WTC11 (cell line): ENCODE measurements around the gene FAM193A. TPM values are rescaled to one million over a fixed set of nuclear protein-coding genes. Genes with fewer than 3 reads are reported as not detected.

Experiments used
- ATAC-seq: fragments of 200-7000 bp; cut with Tn5 transposase; 2 replicates; pipeline ENCODE4 v1.10.0; 2021; ENCODE audit warnings: mild to moderate bottlenecking, moderate library complexity
- CTCF ChIA-PET: fragments of 300-600 bp; sonication (Branson Sonifier 250); formaldehyde crosslinking; loops from one replicate; lab custom pipeline; 2021; ENCODE audit warnings: antibody characterized with exemption; lab: Charles Lee
- POLR2A ChIA-PET: fragments of 350-600 bp; sonication (Branson Sonifier 250); formaldehyde crosslinking; loops from one replicate; lab custom pipeline; 2021; ENCODE audit warnings: antibody characterized with exemption; lab: Charles Lee
- DNase-seq: peaks from one replicate; pipeline ENCODE4 v3.0.0; 2021; ENCODE audit warnings: low spot score
- H3K27ac Mint-ChIP-seq: 2 replicates; pipeline ENCODE4 v1.8.0; 2021; ENCODE audit warnings: mixed read lengths
- H3K27me3 Mint-ChIP-seq: 2 replicates; pipeline ENCODE4 v1.8.0; 2021; ENCODE audit warnings: low read depth, mild to moderate bottlenecking, moderate library complexity, mixed read lengths
- H3K36me3 Mint-ChIP-seq: 2 replicates; pipeline ENCODE4 v1.8.0; 2021; ENCODE audit warnings: mixed read lengths
- H3K4me1 Mint-ChIP-seq: 2 replicates; pipeline ENCODE4 v1.8.0; 2022; ENCODE audit warnings: mixed read lengths
- H3K4me3 Mint-ChIP-seq: 2 replicates; pipeline ENCODE4 v1.8.0; 2021; ENCODE audit warnings: mild to moderate bottlenecking, moderate library complexity, mixed read lengths
- H3K9me3 Mint-ChIP-seq: 2 replicates; pipeline ENCODE4 v1.8.0; 2021; ENCODE audit warnings: mixed read lengths
- GTF2I ChIP-seq: fragments of 250-450 bp; sonication (Bioruptor Pico); conservative IDR thresholded peaks from 2 replicates; pipeline ENCODE4 v1.4.0; 2021; ENCODE audit warnings: mild to moderate bottlenecking
- JAZF1 ChIP-seq: fragments of 250-450 bp; sonication (Bioruptor Pico); IDR thresholded peaks from 2 replicates; pipeline ENCODE4 v1.9.0; 2021; ENCODE audit warnings: moderate library complexity, mild to moderate bottlenecking, inconsistent platforms
- RELA ChIP-seq: sonication (generic); formaldehyde crosslinking; IDR thresholded peaks from 2 replicates; pipeline ENCODE4 v1.8.1; 2022; ENCODE audit warnings: missing genetic modification reagents, mild to moderate bottlenecking, borderline replicate concordance
- SMAD4 ChIP-seq: sonication (generic); formaldehyde crosslinking; IDR thresholded peaks from 2 replicates; pipeline ENCODE4 v1.8.0; 2022; ENCODE audit warnings: mild to moderate bottlenecking, missing genetic modification reagents
- TEAD1 ChIP-seq: sonication (generic); formaldehyde crosslinking; IDR thresholded peaks from 2 replicates; pipeline ENCODE4 v1.8.0; 2022; ENCODE audit warnings: mild to moderate bottlenecking, missing genetic modification reagents
- total RNA-seq: library from RNA; stranded (reverse); gene quantifications from 3 replicates; pipeline ENCODE4 v1.2.3, GENCODE V29; 2021
- TF ChIP-seq, protein P1 (sequence below): sonication (generic); formaldehyde crosslinking; IDR thresholded peaks from 2 replicates; pipeline ENCODE4 v1.8.1; 2023; ENCODE audit warnings: mild to moderate bottlenecking, missing genetic modification reagents, borderline replicate concordance
- TF ChIP-seq, protein P2 (sequence below): sonication (generic); formaldehyde crosslinking; IDR thresholded peaks from 2 replicates; pipeline ENCODE4 v1.8.1; 2023; ENCODE audit warnings: mild to moderate bottlenecking, moderate library complexity, missing genetic modification reagents
- TF ChIP-seq, protein P3 (sequence below): sonication (generic); formaldehyde crosslinking; IDR thresholded peaks from 2 replicates; pipeline ENCODE4 v1.8.1; 2023; ENCODE audit warnings: mild to moderate bottlenecking, missing genetic modification reagents, moderate library complexity
- TF ChIP-seq, protein P4 (sequence below): fragments of 250-450 bp; sonication (Bioruptor Pico); IDR thresholded peaks from 2 replicates; pipeline ENCODE4 v1.9.0; 2021; ENCODE audit warnings: mild to moderate bottlenecking
- TF ChIP-seq, protein P5 (sequence below): sonication (generic); formaldehyde crosslinking; IDR thresholded peaks from 2 replicates; pipeline ENCODE4 v1.8.0; 2023; ENCODE audit warnings: mild to moderate bottlenecking, missing genetic modification reagents
- TF ChIP-seq, protein P6 (sequence below): sonication (generic); formaldehyde crosslinking; IDR thresholded peaks from 2 replicates; pipeline ENCODE4 v1.8.1; 2022; ENCODE audit warnings: mild to moderate bottlenecking, missing genetic modification reagents, moderate library complexity, borderline replicate concordance
- TF ChIP-seq, protein P7 (sequence below): sonication (generic); formaldehyde crosslinking; IDR thresholded peaks from 2 replicates; pipeline ENCODE4 v1.8.1; 2022; ENCODE audit warnings: low read depth, mild to moderate bottlenecking, moderate library complexity, missing genetic modification reagents, borderline replicate concordance

The FAM193A gene
- total RNA-seq, 1 experiment from 2014 or later: 28.1 TPM

DNA sequence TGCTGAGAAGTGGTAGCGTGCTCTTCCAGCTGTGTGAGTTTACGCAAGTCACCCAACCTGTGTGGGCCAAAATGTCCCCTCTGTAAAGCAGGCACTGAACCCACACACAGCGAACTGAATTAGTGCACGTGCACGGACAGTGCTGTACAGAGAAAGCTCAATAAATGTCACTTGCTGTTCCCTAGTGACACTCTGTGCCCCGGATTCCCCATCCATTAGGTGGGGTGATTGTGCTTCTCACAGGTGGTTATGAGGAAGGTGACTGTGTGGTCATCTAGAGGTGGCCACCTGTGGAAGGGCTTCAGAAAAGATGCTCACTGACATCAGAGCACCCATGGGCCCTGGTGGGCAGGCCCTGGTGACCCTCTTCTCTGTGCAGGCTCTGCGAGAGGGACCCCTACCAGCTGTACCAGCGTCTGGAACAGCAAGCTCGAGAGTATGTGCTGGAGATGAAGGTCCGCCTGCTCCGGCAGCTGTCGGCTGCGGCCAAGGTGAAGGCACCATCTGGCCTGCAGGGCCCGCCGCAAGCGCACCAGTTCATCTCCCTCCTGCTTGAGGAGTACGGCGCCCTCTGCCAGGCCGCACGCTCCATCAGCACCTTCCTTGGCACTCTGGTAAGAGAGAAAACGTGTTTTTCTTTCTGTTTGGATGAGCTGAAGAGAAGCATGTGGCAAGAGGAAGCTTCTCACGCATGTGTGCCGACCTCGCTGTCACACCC lies 94.3 kb downstream of the FAM193A start (continued):
- TF ChIP-seq, protein P1, sequence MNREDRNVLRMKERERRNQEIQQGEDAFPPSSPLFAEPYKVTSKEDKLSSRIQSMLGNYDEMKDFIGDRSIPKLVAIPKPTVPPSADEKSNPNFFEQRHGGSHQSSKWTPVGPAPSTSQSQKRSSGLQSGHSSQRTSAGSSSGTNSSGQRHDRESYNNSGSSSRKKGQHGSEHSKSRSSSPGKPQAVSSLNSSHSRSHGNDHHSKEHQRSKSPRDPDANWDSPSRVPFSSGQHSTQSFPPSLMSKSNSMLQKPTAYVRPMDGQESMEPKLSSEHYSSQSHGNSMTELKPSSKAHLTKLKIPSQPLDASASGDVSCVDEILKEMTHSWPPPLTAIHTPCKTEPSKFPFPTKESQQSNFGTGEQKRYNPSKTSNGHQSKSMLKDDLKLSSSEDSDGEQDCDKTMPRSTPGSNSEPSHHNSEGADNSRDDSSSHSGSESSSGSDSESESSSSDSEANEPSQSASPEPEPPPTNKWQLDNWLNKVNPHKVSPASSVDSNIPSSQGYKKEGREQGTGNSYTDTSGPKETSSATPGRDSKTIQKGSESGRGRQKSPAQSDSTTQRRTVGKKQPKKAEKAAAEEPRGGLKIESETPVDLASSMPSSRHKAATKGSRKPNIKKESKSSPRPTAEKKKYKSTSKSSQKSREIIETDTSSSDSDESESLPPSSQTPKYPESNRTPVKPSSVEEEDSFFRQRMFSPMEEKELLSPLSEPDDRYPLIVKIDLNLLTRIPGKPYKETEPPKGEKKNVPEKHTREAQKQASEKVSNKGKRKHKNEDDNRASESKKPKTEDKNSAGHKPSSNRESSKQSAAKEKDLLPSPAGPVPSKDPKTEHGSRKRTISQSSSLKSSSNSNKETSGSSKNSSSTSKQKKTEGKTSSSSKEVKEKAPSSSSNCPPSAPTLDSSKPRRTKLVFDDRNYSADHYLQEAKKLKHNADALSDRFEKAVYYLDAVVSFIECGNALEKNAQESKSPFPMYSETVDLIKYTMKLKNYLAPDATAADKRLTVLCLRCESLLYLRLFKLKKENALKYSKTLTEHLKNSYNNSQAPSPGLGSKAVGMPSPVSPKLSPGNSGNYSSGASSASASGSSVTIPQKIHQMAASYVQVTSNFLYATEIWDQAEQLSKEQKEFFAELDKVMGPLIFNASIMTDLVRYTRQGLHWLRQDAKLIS (CRISPR knock-in tag): no peak
- TF ChIP-seq JAZF1 (CRISPR knock-in tag): no peak
- no peak for TF ChIP-seq RELA (CRISPR knock-in tag)
- TF ChIP-seq, protein P2, sequence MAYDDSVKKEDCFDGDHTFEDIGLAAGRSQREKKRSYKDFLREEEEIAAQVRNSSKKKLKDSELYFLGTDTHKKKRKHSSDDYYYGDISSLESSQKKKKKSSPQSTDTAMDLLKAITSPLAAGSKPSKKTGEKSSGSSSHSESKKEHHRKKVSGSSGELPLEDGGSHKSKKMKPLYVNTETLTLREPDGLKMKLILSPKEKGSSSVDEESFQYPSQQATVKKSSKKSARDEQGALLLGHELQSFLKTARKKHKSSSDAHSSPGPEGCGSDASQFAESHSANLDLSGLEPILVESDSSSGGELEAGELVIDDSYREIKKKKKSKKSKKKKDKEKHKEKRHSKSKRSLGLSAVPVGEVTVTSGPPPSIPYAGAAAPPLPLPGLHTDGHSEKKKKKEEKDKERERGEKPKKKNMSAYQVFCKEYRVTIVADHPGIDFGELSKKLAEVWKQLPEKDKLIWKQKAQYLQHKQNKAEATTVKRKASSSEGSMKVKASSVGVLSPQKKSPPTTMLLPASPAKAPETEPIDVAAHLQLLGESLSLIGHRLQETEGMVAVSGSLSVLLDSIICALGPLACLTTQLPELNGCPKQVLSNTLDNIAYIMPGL (CRISPR knock-in tag): no peak
- no peak for TF ChIP-seq GTF2I (CRISPR knock-in tag)
- TF ChIP-seq, protein P3, sequence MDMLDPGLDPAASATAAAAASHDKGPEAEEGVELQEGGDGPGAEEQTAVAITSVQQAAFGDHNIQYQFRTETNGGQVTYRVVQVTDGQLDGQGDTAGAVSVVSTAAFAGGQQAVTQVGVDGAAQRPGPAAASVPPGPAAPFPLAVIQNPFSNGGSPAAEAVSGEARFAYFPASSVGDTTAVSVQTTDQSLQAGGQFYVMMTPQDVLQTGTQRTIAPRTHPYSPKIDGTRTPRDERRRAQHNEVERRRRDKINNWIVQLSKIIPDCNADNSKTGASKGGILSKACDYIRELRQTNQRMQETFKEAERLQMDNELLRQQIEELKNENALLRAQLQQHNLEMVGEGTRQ (CRISPR knock-in tag): no peak
- no peak for TF ChIP-seq TEAD1 (CRISPR knock-in tag)
- TF ChIP-seq, protein P4, sequence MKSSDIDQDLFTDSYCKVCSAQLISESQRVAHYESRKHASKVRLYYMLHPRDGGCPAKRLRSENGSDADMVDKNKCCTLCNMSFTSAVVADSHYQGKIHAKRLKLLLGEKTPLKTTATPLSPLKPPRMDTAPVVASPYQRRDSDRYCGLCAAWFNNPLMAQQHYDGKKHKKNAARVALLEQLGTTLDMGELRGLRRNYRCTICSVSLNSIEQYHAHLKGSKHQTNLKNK (CRISPR knock-in tag): no peak
- TF ChIP-seq, protein P5, sequence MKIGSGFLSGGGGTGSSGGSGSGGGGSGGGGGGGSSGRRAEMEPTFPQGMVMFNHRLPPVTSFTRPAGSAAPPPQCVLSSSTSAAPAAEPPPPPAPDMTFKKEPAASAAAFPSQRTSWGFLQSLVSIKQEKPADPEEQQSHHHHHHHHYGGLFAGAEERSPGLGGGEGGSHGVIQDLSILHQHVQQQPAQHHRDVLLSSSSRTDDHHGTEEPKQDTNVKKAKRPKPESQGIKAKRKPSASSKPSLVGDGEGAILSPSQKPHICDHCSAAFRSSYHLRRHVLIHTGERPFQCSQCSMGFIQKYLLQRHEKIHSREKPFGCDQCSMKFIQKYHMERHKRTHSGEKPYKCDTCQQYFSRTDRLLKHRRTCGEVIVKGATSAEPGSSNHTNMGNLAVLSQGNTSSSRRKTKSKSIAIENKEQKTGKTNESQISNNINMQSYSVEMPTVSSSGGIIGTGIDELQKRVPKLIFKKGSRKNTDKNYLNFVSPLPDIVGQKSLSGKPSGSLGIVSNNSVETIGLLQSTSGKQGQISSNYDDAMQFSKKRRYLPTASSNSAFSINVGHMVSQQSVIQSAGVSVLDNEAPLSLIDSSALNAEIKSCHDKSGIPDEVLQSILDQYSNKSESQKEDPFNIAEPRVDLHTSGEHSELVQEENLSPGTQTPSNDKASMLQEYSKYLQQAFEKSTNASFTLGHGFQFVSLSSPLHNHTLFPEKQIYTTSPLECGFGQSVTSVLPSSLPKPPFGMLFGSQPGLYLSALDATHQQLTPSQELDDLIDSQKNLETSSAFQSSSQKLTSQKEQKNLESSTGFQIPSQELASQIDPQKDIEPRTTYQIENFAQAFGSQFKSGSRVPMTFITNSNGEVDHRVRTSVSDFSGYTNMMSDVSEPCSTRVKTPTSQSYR (CRISPR knock-in tag): no peak
- TF ChIP-seq, protein P6, sequence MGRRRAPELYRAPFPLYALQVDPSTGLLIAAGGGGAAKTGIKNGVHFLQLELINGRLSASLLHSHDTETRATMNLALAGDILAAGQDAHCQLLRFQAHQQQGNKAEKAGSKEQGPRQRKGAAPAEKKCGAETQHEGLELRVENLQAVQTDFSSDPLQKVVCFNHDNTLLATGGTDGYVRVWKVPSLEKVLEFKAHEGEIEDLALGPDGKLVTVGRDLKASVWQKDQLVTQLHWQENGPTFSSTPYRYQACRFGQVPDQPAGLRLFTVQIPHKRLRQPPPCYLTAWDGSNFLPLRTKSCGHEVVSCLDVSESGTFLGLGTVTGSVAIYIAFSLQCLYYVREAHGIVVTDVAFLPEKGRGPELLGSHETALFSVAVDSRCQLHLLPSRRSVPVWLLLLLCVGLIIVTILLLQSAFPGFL (CRISPR knock-in tag): no peak
- TF ChIP-seq, all 79 proteins: peak for 0

DNA sequence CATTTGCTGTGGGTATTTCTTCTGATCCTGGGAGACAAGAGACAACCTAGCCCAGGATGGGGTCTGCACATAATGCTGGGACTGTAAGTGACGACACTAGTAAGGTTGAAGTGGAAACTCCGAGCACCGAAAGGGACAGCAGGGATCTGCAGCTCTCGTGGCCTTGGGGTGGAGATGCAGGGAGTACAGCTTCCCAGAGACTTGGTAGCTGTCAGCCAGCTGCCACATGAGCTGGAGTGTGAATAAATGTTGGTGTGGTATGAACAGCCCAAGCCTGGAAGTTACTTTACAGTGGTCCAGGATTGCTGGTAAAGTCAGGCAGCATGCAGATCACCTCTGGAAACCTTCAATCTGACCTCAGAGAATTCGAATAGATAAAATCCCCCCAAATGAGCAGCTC lies 97.6 kb downstream of the FAM193A start:
- Mint-ChIP-seq H3K27ac (peak overlapping the region; percentile 83), H3K9me3 (no peaks in the 10 kb centered on the region), H3K36me3 (peaks cover 39% of the 10 kb centered on the region), H3K4me1 (no peaks in the 10 kb centered on the region), H3K27me3 (no peaks in the 10 kb centered on the region), H3K4me3 (no peak overlapping the region)
- TF ChIP-seq SMAD4: no peak
- TF ChIP-seq, protein P7, sequence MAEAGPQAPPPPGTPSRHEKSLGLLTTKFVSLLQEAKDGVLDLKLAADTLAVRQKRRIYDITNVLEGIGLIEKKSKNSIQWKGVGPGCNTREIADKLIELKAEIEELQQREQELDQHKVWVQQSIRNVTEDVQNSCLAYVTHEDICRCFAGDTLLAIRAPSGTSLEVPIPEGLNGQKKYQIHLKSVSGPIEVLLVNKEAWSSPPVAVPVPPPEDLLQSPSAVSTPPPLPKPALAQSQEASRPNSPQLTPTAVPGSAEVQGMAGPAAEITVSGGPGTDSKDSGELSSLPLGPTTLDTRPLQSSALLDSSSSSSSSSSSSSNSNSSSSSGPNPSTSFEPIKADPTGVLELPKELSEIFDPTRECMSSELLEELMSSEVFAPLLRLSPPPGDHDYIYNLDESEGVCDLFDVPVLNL: no peak
- no peak for DNase-seq
- no peak for ATAC-seq
- POLR2A ChIA-PET: interaction anchor here (0.6 kb wide), 1 partner anchor 92 kb away, joined by 5 read pairs; no protein-coding TSS in a partner anchor
- CTCF ChIA-PET: interaction anchor here (0.9 to 1.5 kb wide), 2 partner anchors 41 to 414 kb away, joined by 3 read pairs; no protein-coding TSS in a partner anchor
